ENCODE measurements around the gene DCLK2. TPM values are rescaled to one million over a fixed set of nuclear protein-coding genes. Genes with fewer than 3 reads are reported as not detected.

Gene DCLK2
- total RNA-seq, 1 experiment from 2014 or later = 1.2 TPM

DNA sequence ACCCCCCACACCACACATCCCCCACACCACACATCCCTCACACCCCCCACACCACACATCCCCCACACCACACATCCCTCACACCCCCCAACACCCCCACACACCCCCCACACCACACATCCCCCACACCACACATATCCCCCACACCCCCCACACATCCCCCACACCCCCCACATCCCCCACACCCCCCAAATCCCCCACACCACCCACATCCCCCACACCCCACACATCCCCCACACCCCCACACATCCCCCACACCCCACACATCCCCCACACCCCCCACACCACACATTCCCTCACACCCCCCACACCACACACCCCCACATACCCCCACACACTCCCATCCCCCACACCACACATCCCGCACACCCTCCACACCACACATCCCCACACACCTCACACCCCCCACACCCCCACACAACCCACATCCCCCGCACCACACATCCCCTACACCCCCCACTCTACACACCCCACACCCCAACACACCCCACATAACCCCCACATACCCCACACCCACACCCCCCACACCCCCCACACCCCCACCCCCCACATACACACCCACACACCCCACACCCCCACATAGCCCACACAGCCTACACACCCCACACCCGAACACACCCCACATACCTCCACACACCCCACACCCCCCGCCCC lies 172.9 kb downstream of the DCLK2 start:
- Histone ChIP-seq H3K9ac (ENCODE audit: low read length) (no peak overlapping the region), H3F3A (ENCODE audit: low read length, unreplicated experiment) (no peaks in the 10 kb centered on the region), H3K79me2 (ENCODE audit: low read length) (no peaks in the 10 kb centered on the region), H3K4me3 (ENCODE audit: low read length) (no peak overlapping the region), H3K36me3 (ENCODE audit: low read depth, low read length) (no peaks in the 10 kb centered on the region), H3K4me1 (ENCODE audit: insufficient read depth, low read length) (no peaks in the 10 kb centered on the region), H3K4me2 (ENCODE audit: low read length) (no peak overlapping the region), H3K27ac (ENCODE audit: low read length) (no peak overlapping the region), H4K20me1 (ENCODE audit: low read length) (no peaks in the 10 kb centered on the region), H2AFZ (ENCODE audit: low read length) (no peak overlapping the region), H3K27me3 (ENCODE audit: low read length) (no peaks in the 10 kb centered on the region), H3K9me2 (replicated peaks; ENCODE audit: low read length) (no peaks in the 10 kb centered on the region), H3K9me3 (ENCODE audit: low read length) (no peaks in the 10 kb centered on the region)
- intact Hi-C loops (cut with micrococcal nuclease) = no loop called here
- TF ChIP-seq EZH2phosphoT487 (IDR thresholded peaks at IDR 0.05; ENCODE audit: borderline replicate concordance, low read length) = no peak
- TF ChIP-seq EZH2 (IDR thresholded peaks at IDR 0.05; ENCODE audit: low read length, unreplicated experiment) = no peak
- TF ChIP-seq, protein P1, sequence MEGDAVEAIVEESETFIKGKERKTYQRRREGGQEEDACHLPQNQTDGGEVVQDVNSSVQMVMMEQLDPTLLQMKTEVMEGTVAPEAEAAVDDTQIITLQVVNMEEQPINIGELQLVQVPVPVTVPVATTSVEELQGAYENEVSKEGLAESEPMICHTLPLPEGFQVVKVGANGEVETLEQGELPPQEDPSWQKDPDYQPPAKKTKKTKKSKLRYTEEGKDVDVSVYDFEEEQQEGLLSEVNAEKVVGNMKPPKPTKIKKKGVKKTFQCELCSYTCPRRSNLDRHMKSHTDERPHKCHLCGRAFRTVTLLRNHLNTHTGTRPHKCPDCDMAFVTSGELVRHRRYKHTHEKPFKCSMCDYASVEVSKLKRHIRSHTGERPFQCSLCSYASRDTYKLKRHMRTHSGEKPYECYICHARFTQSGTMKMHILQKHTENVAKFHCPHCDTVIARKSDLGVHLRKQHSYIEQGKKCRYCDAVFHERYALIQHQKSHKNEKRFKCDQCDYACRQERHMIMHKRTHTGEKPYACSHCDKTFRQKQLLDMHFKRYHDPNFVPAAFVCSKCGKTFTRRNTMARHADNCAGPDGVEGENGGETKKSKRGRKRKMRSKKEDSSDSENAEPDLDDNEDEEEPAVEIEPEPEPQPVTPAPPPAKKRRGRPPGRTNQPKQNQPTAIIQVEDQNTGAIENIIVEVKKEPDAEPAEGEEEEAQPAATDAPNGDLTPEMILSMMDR (conservative IDR thresholded peaks at IDR 0.05; ENCODE audit: low read depth, low read length) = no peak
- no peak for ATAC-seq
- no TSS peak for BruUV-seq (replicated peaks)
- ChIA-PET POLR2A (ENCODE audit: unreplicated experiment) (no interaction called here), CTCF (no interaction called here)
- no peak for DNase-seq

DNA sequence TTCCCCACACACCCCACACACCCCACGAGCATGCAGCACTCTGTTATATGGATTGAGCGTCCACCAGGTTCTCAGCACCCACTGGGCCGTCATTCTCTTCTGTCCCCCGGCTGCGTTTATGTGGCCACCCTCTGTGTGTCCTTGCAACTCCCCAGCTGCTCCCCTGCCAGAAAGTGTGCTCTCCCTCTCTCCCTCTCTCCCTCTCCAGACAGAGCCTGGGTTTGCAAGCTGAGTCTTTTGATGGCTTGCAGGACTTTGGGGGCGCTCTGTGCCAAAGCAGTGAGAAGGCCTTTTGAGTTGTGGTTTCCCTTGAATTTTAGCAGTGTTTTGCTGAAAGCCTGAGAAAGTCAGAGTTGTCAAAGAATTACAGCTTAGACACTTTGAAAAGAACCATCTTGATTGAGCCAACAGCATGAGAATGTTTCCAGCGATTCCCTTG lies 173.5 kb downstream of the DCLK2 start:
- Histone ChIP-seq H3K79me2 (ENCODE audit: low read length) (no peaks in the 10 kb centered on the region), H3K36me3 (ENCODE audit: low read depth, low read length) (no peaks in the 10 kb centered on the region), H4K20me1 (ENCODE audit: low read length) (no peaks in the 10 kb centered on the region), H3K4me1 (ENCODE audit: insufficient read depth, low read length) (no peaks in the 10 kb centered on the region), H3K4me3 (ENCODE audit: low read length) (no peak overlapping the region), H3K4me2 (ENCODE audit: low read length) (no peak overlapping the region), H3K27ac (ENCODE audit: low read length) (no peak overlapping the region), H3K9me3 (ENCODE audit: low read length) (no peaks in the 10 kb centered on the region), H3K9me2 (replicated peaks; ENCODE audit: low read length) (no peaks in the 10 kb centered on the region), H3F3A (ENCODE audit: low read length, unreplicated experiment) (no peaks in the 10 kb centered on the region), H3K27me3 (ENCODE audit: low read length) (no peaks in the 10 kb centered on the region), H3K9ac (ENCODE audit: low read length) (no peak overlapping the region), H2AFZ (ENCODE audit: low read length) (no peak overlapping the region)
- ChIA-PET CTCF (no interaction called here), POLR2A (ENCODE audit: unreplicated experiment) (no interaction called here)
- intact Hi-C loops (cut with micrococcal nuclease) = no loop called here
- no TSS peak for BruUV-seq (replicated peaks)
- no peak for ATAC-seq
- no peak for DNase-seq
- TF ChIP-seq, protein P1 (conservative IDR thresholded peaks at IDR 0.05; ENCODE audit: low read depth, low read length) = no peak
- TF ChIP-seq EZH2 (IDR thresholded peaks at IDR 0.05; ENCODE audit: low read length, unreplicated experiment) (no peak), EZH2phosphoT487 (IDR thresholded peaks at IDR 0.05; ENCODE audit: borderline replicate concordance, low read length) (no peak)

DNA sequence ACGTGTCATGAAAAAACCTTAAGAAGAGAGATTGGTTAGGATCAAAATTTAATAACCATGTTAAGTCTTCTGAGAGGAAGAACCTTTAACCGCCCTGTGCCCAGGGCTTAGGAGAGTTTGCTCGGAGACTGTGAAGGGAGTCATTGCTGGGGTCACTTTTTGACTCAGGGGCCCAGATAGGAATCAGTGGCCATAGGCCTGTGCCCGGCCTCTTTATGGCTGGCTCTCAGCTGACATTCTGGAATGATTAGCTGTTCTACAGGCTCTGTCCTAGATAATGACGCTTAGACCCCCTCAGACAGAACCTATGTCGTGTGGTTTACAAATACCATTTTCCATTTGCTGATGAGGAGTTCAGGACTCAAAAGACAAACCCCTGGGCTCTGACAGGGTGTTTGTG lies 174.1 kb downstream of the DCLK2 start:
- Histone ChIP-seq H3K27ac (ENCODE audit: low read length) (no peak overlapping the region), H3K9me3 (ENCODE audit: low read length) (no peaks in the 10 kb centered on the region), H3K9ac (ENCODE audit: low read length) (no peak overlapping the region), H3F3A (ENCODE audit: low read length, unreplicated experiment) (no peaks in the 10 kb centered on the region), H3K4me3 (ENCODE audit: low read length) (no peak overlapping the region), H3K9me2 (replicated peaks; ENCODE audit: low read length) (no peaks in the 10 kb centered on the region), H4K20me1 (ENCODE audit: low read length) (no peaks in the 10 kb centered on the region), H3K4me1 (ENCODE audit: insufficient read depth, low read length) (no peaks in the 10 kb centered on the region), H3K79me2 (ENCODE audit: low read length) (no peaks in the 10 kb centered on the region), H2AFZ (ENCODE audit: low read length) (no peak overlapping the region), H3K36me3 (ENCODE audit: low read depth, low read length) (no peaks in the 10 kb centered on the region), H3K27me3 (ENCODE audit: low read length) (no peaks in the 10 kb centered on the region), H3K4me2 (ENCODE audit: low read length) (no peak overlapping the region)
- ATAC-seq (no peak), DNase-seq (no peak)
- ChIA-PET CTCF (no interaction called here), POLR2A (ENCODE audit: unreplicated experiment) (no interaction called here)
- TF ChIP-seq, protein P1 (conservative IDR thresholded peaks at IDR 0.05; ENCODE audit: low read depth, low read length) = no peak
- no peak for TF ChIP-seq EZH2 (IDR thresholded peaks at IDR 0.05; ENCODE audit: low read length, unreplicated experiment)
- no peak for TF ChIP-seq EZH2phosphoT487 (IDR thresholded peaks at IDR 0.05; ENCODE audit: borderline replicate concordance, low read length)
- intact Hi-C loops (cut with micrococcal nuclease) = no loop called here
- BruUV-seq (replicated peaks) = no TSS peak
